Measurements from ENCODE around the gene CA11. TPM values are rescaled to one million over a fixed set of nuclear protein-coding genes. Genes with fewer than 3 reads are reported as not detected.

The CA11 gene
- total and polyA plus RNA-seq, 2 experiments from 2014 or later: 15.6 to 26.3 TPM

GRCh38 chr19:48676887-48677286, 30.9 kb upstream of the CA11 start:
- H3K36me3 ChIP-seq: no peaks in the 10 kb centered on the region
- H3K4me1 ChIP-seq (ENCODE audit: low read depth): no peaks in the 10 kb centered on the region
- DNase-seq (ENCODE audit: low read depth in 1 of 2, low spot score in 1 of 2): no peak
- H3K4me3 ChIP-seq: no peak overlapping the region
- no peaks in the 10 kb centered on the region for H3K9me3 ChIP-seq (ENCODE audit: low read depth)
- H3K27me3 ChIP-seq: no peaks in the 10 kb centered on the region
- TF ChIP-seq CTCF (IDR thresholded peaks at IDR 0.05; ENCODE audit: low read depth, low read length): no peak
- H3K27ac ChIP-seq: no peak overlapping the region

DNA sequence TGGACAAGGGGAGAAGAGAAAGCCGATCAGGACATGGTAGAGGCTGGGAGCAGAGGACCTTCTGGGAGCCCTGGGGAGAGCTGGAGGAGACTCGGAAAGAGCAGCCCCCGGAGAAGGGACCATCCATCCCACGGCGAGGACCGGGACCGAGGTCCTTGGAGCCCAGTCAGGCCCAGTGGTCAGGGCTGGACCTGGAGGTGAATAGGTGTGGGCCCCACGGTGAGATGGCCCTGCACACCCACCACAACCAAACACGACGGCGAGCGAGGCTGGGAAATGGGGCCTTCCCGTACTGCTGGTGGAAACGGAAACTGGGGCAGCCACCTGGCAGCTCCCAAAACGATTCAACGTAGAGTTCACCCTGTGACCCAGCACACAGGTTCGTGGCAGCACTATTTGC, 30.5 kb upstream of the CA11 start:
- no peak for DNase-seq (ENCODE audit: low read depth in 1 of 2, low spot score in 1 of 2)
- Histone ChIP-seq H3K36me3 (no peaks in the 10 kb centered on the region), H3K9me3 (ENCODE audit: low read depth) (no peaks in the 10 kb centered on the region), H3K27me3 (no peaks in the 10 kb centered on the region), H3K4me1 (ENCODE audit: low read depth) (no peaks in the 10 kb centered on the region), H3K27ac (no peak overlapping the region), H3K4me3 (no peak overlapping the region)
- no peak for TF ChIP-seq CTCF (IDR thresholded peaks at IDR 0.05; ENCODE audit: low read depth, low read length)

- peak; percentile 87 for TF ChIP-seq CTCF (IDR thresholded peaks at IDR 0.05; ENCODE audit: low read depth, low read length)
Measured at GRCh38 chr19:48674921-48675824, 29.2 kb upstream of the CA11 start.

GRCh38 chr19:48674216-48674809, 28.3 kb upstream of the CA11 start:
- no peaks in the 10 kb centered on the region for H3K27me3 ChIP-seq
- H3K4me1 ChIP-seq (ENCODE audit: low read depth): no peaks in the 10 kb centered on the region
- H3K27ac ChIP-seq: no peak overlapping the region
- H3K4me3 ChIP-seq: no peak overlapping the region
- TF ChIP-seq CTCF (IDR thresholded peaks at IDR 0.05; ENCODE audit: low read depth, low read length): no peak
- no peak for DNase-seq (ENCODE audit: low read depth in 1 of 2, low spot score in 1 of 2)
- no peaks in the 10 kb centered on the region for H3K9me3 ChIP-seq (ENCODE audit: low read depth)
- no peaks in the 10 kb centered on the region for H3K36me3 ChIP-seq

More at GRCh38 chr19:48674921-48675824, 29.2 kb upstream of the CA11 start:
- no peaks in the 10 kb centered on the region for H3K27me3 ChIP-seq
- no peak overlapping the region for H3K4me3 ChIP-seq
- H3K36me3 ChIP-seq: no peaks in the 10 kb centered on the region
- H3K27ac ChIP-seq: no peak overlapping the region
- no peaks in the 10 kb centered on the region for H3K9me3 ChIP-seq (ENCODE audit: low read depth)
- DNase-seq (ENCODE audit: low read depth in 1 of 2, low spot score in 1 of 2): peak; percentile 86 to 91
- H3K4me1 ChIP-seq (ENCODE audit: low read depth): no peaks in the 10 kb centered on the region

GRCh38 chr19:48673436-48674100, 27.6 kb upstream of the CA11 start:
- Histone ChIP-seq H3K27me3 (no peaks in the 10 kb centered on the region), H3K4me3 (no peak overlapping the region), H3K27ac (no peak overlapping the region), H3K9me3 (ENCODE audit: low read depth) (no peaks in the 10 kb centered on the region), H3K36me3 (no peaks in the 10 kb centered on the region), H3K4me1 (ENCODE audit: low read depth) (no peaks in the 10 kb centered on the region)
- DNase-seq (ENCODE audit: low read depth in 1 of 2, low spot score in 1 of 2): no peak
- TF ChIP-seq CTCF (IDR thresholded peaks at IDR 0.05; ENCODE audit: low read depth, low read length): no peak
